GM19463 (cell line): ENCODE results near the gene ZNF521.
"Not testable (repeated sequence)": the region's sequence is repeated elsewhere in the genome, so short reads cannot be mapped to it uniquely, and the experiment has no call there.

Experiments
- ATAC-seq: cut with Tn5 transposase; IDR thresholded peaks from one replicate; pipeline ENCODE4 v1.9.1; 2021; ENCODE audit warnings: mild to moderate bottlenecking, moderate library complexity; ENCODE audit not compliant: unreplicated experiment

ZNF521 gene

GRCh38 chr18:25295624-25296138 is 56.3 kb downstream of the ZNF521 start:
- ATAC-seq, result no peak

DNA sequence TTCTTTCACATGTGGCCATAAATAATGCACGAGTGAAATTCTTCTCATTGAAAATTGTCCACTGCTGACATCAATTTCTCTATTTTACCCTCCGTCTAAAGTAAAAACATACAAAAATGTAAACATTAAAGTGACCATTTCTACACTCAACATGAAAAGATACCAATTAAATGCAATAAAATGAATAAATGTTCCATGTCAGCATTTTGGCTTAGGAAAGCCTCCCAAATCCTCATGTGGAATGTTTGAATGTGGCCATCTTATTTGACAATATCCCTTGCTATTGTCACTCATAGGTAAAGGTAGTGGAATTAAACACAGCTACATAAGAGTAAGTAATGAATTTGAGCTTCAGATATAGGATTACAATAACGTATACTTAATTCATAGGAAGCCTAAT is 60.8 kb downstream of the ZNF521 start:
- ATAC-seq, result no peak

DNA sequence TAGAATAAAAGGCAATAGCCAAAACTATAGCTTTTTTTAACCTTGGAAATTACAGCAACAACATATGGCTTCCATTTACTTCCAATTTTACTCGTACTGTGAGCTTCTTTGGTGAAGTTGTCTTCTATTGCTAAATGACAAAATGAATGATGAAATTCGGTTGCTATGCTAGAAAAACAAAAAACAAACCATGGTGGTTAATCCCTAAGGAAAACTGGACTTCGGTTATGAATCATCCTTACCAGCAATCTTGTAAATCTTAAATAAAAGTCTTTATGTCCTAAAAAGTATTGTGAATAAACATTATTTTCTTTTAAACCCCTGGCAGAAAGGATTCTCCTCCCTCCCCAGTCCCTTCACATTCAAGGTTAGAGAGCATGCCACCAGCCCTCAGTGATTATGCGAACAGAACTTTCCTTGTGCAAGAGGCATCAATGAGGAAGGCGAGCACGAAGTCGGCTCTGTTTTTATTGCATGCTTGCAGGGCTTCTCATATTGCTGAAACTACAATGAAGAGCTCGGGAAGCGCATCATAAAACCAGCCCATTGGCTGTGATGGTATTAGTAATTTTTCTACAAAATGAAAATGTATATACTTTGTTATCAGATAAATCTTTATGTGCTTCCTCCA is 62.9 kb downstream of the ZNF521 start:
- no peak for ATAC-seq

DNA sequence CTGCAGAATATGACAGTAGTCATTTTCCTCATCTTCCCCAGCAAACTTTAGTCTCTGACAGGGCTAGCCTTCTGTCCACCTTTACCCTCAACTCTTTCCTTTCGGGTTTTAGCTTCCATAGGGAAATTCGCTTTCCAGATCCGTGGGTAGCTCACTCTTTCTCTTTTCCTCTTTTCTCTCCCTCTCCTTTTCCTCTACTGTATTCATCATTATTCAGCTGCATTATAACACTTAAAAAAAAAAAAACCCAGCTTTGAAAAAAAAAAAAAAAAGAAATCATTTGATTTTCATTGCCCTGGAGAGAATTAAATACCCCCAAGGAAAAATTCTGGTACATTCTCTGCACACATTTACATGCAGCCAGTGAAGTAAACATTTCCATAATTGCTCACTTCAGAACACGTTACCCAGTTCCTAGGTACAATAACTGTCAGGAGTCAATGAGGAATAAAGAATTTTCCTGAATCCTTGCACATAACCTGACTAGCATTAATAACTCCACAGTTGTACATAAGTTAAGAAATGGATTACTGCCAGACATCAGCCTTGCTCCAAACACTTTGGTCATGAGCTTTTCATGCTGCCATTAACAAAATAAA is 63.5 kb downstream of the ZNF521 start:
- no peak for ATAC-seq

- no peak for ATAC-seq
Measured at GRCh38 chr18:25287106-25287505, 64.9 kb downstream of the ZNF521 start.

GRCh38 chr18:25284861-25285550 is 67.0 kb downstream of the ZNF521 start:
- no peak for ATAC-seq

DNA sequence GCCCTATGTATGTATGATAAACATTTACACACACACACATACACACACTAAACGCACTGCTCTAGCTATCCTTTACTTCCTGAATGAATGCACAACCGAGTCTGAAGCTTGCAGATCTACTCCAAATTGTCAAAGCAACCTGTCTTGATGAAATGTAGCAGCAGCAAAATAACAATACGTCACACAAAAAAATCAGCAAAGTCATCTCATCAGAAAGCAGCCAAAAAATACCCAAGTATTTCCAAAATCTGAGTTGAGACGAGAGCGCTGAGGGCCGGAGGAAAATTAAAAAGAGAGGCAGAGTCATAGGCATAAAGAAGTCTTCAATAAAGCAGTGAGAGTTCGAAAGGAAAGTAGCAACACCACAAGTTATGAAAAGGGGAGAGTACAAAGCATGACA is 67.7 kb downstream of the ZNF521 start:
- ATAC-seq, result no peak

GRCh38 chr18:25283781-25284180 is 68.2 kb downstream of the ZNF521 start:
- no peak for ATAC-seq

DNA sequence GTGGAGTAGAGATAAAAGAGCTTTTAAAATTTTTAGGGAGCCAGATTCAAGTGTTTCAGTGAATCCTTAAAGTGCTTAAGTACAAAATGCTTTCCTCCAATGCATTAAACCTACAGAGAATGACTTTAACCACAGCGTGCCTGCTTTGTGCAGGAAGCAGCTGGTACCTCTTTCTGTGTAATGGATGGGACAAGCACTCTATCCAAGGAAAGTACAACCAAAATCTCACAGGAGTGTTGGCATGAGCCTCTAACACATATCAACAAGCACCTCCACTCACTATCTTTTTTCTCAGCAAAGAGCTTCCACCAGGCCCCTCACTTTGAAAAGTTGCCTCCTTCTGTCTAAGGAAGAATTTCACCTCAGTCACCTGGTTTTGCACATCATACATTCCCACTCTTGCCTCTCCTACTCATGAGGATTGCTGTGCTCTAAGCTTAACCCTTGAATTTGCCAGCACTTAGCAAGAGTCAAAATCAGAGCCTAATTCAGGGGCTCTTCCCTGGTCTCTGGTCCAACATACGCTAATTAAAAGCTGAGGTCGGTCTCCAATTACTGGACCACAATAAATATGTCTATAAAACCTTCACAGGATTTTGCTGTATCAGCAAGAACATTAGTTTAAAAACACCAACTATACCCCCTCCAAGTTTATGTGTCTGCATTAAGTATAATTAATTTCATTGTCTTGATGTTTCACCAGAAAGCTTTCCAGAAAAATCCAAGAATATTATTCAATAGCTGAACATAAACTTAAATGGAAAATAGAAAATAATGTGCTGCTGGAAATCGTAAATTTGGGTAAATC is 68.9 kb downstream of the ZNF521 start:
- no peak for ATAC-seq

GRCh38 chr18:25282282-25282681 is 69.7 kb downstream of the ZNF521 start:
- ATAC-seq, result no peak

DNA sequence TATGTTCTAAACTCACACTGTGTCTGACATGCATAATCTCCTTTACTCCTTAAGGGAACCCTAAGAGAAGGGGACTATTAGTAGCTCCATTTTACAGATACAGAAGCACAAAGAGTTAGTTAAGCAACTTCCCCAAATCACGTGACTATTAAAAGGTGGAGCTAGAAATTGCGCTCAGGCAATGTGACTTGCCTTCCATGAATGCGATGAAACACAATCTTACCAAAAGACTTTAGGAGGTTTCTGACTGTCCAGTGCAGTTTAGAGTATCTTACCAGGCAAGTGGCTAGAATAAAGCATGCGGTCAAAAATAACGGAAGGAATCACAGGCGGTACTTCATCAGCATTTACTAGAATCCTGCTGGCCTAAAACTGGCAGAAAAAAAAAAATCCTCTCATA is 70.4 kb downstream of the ZNF521 start:
- no peak for ATAC-seq

- ATAC-seq, result no peak
Measured at GRCh38 chr18:25279961-25280360, 72.0 kb downstream of the ZNF521 start.

DNA sequence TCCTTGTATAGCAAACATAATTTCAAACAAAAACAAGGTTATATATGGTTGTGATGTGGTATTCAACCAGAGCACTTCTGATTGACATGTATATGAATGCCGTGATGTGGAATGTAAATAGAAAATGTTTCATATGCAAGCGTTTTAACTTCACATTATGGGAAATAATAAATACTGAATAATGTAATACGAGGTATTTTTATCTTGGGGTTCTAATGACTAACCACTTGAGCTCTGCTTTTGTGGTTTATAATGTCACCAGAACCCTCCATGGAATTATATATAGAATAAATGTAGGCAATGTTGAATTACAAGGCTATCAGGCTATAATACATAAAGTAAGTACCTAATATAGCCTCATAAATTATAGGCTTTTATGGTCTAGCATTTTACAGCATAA is 72.4 kb downstream of the ZNF521 start:
- no peak for ATAC-seq

GRCh38 chr18:25279133-25279532 is 72.8 kb downstream of the ZNF521 start:
- no peak for ATAC-seq

DNA sequence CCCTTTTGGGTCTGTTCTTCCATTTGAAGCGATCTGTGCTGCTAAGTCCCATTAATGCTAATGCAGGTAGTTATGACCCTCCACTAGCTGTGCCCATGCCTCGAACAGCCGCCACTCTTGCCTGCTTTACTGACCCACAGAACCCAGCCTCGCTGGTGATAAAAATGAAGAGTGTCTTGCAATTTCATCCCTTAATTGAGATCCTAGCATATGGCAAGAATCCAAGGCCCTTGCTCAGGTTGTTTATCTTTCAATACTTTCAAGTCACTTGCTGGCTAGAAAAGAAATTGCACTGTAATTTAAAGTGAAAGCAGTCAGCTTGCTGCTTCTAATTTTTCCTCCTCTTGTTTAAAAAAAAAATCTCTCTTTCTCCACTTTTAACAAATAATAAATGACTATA is 73.6 kb downstream of the ZNF521 start:
- ATAC-seq, result no peak

GRCh38 chr18:25275412-25276001 is 76.5 kb downstream of the ZNF521 start:
- ATAC-seq, result no peak

GRCh38 chr18:25274926-25275325 is 77.0 kb downstream of the ZNF521 start:
- no peak for ATAC-seq

- not testable (repeated sequence) for ATAC-seq
Measured at GRCh38 chr18:25266931-25267527, 84.9 kb downstream of the ZNF521 start.

DNA sequence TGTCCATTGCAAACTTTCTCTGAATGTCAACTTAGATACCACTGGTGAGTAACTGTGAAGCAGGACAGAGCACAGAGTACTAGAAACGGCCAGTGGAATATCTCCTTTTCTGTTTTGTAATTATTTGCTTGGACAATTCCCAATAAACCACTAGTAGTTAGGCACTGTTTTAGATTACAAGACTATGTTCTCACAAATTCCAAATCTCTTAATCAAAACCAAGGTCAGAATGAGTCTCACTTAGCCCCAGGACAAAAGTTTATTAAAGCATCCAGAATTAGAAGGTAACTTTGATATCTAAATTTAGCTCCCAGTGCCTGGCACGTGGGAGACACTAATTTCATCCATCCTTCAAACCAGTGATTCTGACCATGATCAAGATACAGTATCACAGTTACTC is 89.0 kb downstream of the ZNF521 start:
- ATAC-seq, result no peak

DNA sequence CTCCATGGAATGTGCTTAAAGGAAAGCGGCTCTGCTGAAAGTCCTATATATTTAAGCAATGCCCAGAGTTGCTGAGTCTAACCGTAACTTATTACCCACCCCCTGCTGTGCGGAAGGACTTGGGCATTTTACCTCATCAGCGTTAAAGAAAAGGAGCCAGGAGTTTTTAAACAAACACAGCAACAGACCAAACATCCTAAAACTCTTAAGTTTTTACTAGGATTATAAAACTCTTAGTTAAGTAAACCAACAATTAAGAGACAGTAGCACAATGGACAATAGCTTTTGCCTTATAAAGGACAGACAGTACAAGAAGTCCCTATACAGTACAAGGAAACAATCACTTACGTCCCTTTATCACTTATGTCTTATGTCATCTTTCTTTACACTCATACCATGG is 90.2 kb downstream of the ZNF521 start:
- ATAC-seq, result no peak

GRCh38 chr18:25256439-25256838 is 95.5 kb downstream of the ZNF521 start:
- no peak for ATAC-seq
